K562 (cell line): ENCODE measurements around the gene SMG1. TPM values are rescaled to one million over a fixed set of nuclear protein-coding genes. Genes with fewer than 3 reads are reported as not detected.

Experiments used
- ETV5 ChIP-seq: sonication (generic); formaldehyde crosslinking; IDR thresholded peaks from 2 replicates; pipeline ENCODE4 v1.4.0; 2020; ENCODE audit warnings: low read depth, mild to moderate bottlenecking, missing genetic modification reagents
- FOXK1 ChIP-seq: sonication (generic); formaldehyde crosslinking; IDR thresholded peaks from 2 replicates; pipeline ENCODE4 v1.8.0; 2022; ENCODE audit warnings: missing genetic modification reagents, mild to moderate bottlenecking, borderline replicate concordance
- FOXO4 ChIP-seq: fragments of 450-650 bp; formaldehyde crosslinking; IDR thresholded peaks from 2 replicates; pipeline ENCODE4 v1.4.0; 2020; ENCODE audit warnings: mild to moderate bottlenecking, moderate library complexity
- GABPB1 ChIP-seq: sonication (generic); formaldehyde crosslinking; IDR thresholded peaks from 2 replicates; pipeline ENCODE4 v1.8.0; 2022; ENCODE audit warnings: mild to moderate bottlenecking, missing genetic modification reagents
- HDAC2 ChIP-seq: fragments of 450-650 bp; IDR thresholded peaks from 2 replicates; pipeline ENCODE4 v1.6.1; 2016; ENCODE audit warnings: mild to moderate bottlenecking
- MBD1 ChIP-seq: fragments of 250-450 bp; sonication (Bioruptor Pico); IDR thresholded peaks from 2 replicates; pipeline ENCODE4 v1.8.0; 2022; ENCODE audit warnings: inconsistent platforms
- NR1H2 ChIP-seq: sonication (generic); formaldehyde crosslinking; IDR thresholded peaks from 2 replicates; pipeline ENCODE4 v1.4.0; 2020; ENCODE audit warnings: mild to moderate bottlenecking, missing genetic modification reagents
- POLR2H ChIP-seq: IDR thresholded peaks from 2 replicates; pipeline ENCODE4 v1.6.1; 2016; ENCODE audit warnings: missing genetic modification characterization, low read depth, mild to moderate bottlenecking, control low read depth, missing compliant biosample characterization, moderate library complexity
- SLC30A9 ChIP-seq: fragments of 250-450 bp; sonication (Bioruptor Pico); IDR thresholded peaks from 2 replicates; pipeline ENCODE4 v1.8.0; 2022; ENCODE audit warnings: mild to moderate bottlenecking, moderate library complexity
- STAT5A ChIP-seq: IDR thresholded peaks from 2 replicates; pipeline ENCODE4 v1.6.1; 2012; ENCODE audit warnings: low read length, inconsistent platforms, borderline replicate concordance
- TAF7 ChIP-seq: fragments of 450-650 bp; IDR thresholded peaks from 2 replicates; pipeline ENCODE4 v1.6.1; 2016; ENCODE audit warnings: missing genetic modification characterization, missing compliant biosample characterization
- TEAD1 ChIP-seq, 2 experiments: fragments of 450-650 bp in 1 of 2; sonication (generic) in 1 of 2; formaldehyde crosslinking; IDR thresholded peaks; 2 replicates each; pipeline versions ENCODE4 v1.4.0 to v1.8.0; 2020 to 2022; ENCODE audit warnings: mild to moderate bottlenecking in 2 of 2, missing genetic modification reagents in 1 of 2
- U2AF1 ChIP-seq: fragments of 200-400 bp; formaldehyde crosslinking; optimal IDR thresholded peaks from 2 replicates; pipeline ENCODE3; 2017; ENCODE audit warnings: mild to moderate bottlenecking, low read depth, low read length, moderate library complexity
- UBTF ChIP-seq, 2 experiments: IDR thresholded peaks; 2 replicates each; pipeline ENCODE4 v1.6.1; 2012; ENCODE audit warnings: improper control_type of control experiment in 2 of 2, low read depth in 2 of 2, low read length in 2 of 2, borderline replicate concordance in 1 of 2
- ZHX1 ChIP-seq: fragments of 150-350 bp; conservative IDR thresholded peaks from 2 replicates; pipeline ENCODE4 v1.6.1; 2014; ENCODE audit warnings: low read length
- ZNF277 ChIP-seq: fragments of 250-450 bp; sonication (Bioruptor Pico); IDR thresholded peaks from 2 replicates; pipeline ENCODE4 v1.8.0; 2022; ENCODE audit warnings: inconsistent platforms, mild to moderate bottlenecking, moderate library complexity, borderline replicate concordance
- ZNF561 ChIP-seq: fragments of 450-650 bp; formaldehyde crosslinking; conservative IDR thresholded peaks from 2 replicates; pipeline ENCODE4 v1.4.0; 2020; ENCODE audit warnings: mild to moderate bottlenecking, moderate library complexity
- polyA plus RNA-seq, 8 experiments: library from polyadenylated mRNA; depleted of rRNA in 4 of 8; stranded (reverse) in 5 of 8; unstranded in 3 of 8; fragments of >200 nt; fragmentation: Nextera tagmentation in 2 of 8; fragmentation: Illumina TruSeq in 1 of 8; extraction: Ambion mirVana in 2 of 8; extraction: Trizol in 1 of 8; gene quantifications; 2 replicates each; pipeline versions ENCODE4 v1.2.1 to v1.2.3, GENCODE V29; 2011 to 2014; ENCODE audit warnings: inconsistent platforms in 1 of 8, missing spikeins in 1 of 8
- total RNA-seq, 7 experiments: library from RNA; depleted of rRNA in 6 of 7; stranded (reverse); fragments of >200 nt in 6 of 7; fragmentation: Illumina TruSeq in 2 of 7; extraction: Trizol in 2 of 7; gene quantifications; 2 replicates each; pipeline versions ENCODE4 v1.2.1 to v1.2.3, GENCODE V29; 2011 to 2021; ENCODE audit warnings: low replicate concordance in 1 of 7

The SMG1 gene
- total and polyA plus RNA-seq, 9 of the 15 experiments (the other 6 are each of a cell fraction or from before 2014, with no cell fraction given) = 3.4 to 54.8 (median 32.0) TPM

- peak; percentile 80; the same call in 1 of the 2 replicates for TF ChIP-seq FOXK1 (CRISPR knock-in tag)
- TF ChIP-seq NR1H2 = peak; percentile 69; the same call in 1 of the 2 replicates
- peak; percentile 66 for TF ChIP-seq ETV5 (CRISPR knock-in tag)
- peak; percentile 82 for TF ChIP-seq TAF7 (tag)
- TF ChIP-seq SLC30A9 (CRISPR knock-in tag) = no peak
- TF ChIP-seq U2AF1 = peak; percentile 48
- no peak; the same call in 1 of the 2 replicates for TF ChIP-seq STAT5A
- TF ChIP-seq UBTF (IDR thresholded peaks at IDR 0.05; ENCODE audit: borderline replicate concordance in 1 of 2, low read depth in 2 of 2, low read length in 2 of 2) = peak; percentile 35 to 86; a peak in 2 of 4 replicates
- no peak; the same call in 1 of the 2 replicates for TF ChIP-seq FOXO4 (CRISPR knock-in tag)
- TF ChIP-seq MBD1 = no peak
- TF ChIP-seq ZHX1 = peak; percentile 18; the same call in 1 of the 2 replicates
- TF ChIP-seq HDAC2 = no peak
- TF ChIP-seq ZNF277 = no peak
- peak; percentile 98 for TF ChIP-seq POLR2H (tag)
- peak; percentile 13 to 50; a peak in 2 of 4 replicates for TF ChIP-seq TEAD1 (CRISPR knock-in tag; IDR thresholded peaks at IDR 0.05)
- no peak for TF ChIP-seq ZNF561 (CRISPR knock-in tag)
- TF ChIP-seq GABPB1 = peak; percentile 62
These were observed 124.8 kb downstream of the SMG1 start, which contains the start of gene ARL6IP1 (continued) for GRCh38 chr16:18801145-18801972.
